ENCODE results near the gene ATOX1. TPM values are rescaled to one million over a fixed set of nuclear protein-coding genes. Genes with fewer than 3 reads are reported as not detected.

ATOX1 gene
- total RNA-seq, 2 experiments from 2014 or later: 58.2 to 92.5 TPM

GRCh38 chr5:151738125-151738848 lies 20.1 kb downstream of the ATOX1 start:
- BruUV-seq (replicated peaks): no TSS peak
- peaks cover 12% of the 10 kb centered on the region; the same call in 1 of the 2 replicates for H3K36me3 ChIP-seq (ENCODE audit: insufficient read depth, low read length)
- H3K4me3 ChIP-seq (ENCODE audit: low read depth, low read length, poor library complexity, severe bottlenecking): no peak overlapping the region
- H3K9me3 ChIP-seq (ENCODE audit: low read length): no peaks in the 10 kb centered on the region
- no peaks in the 10 kb centered on the region for H4K20me1 ChIP-seq (ENCODE audit: insufficient read depth, low read length)
- TF ChIP-seq EZH2phosphoT487 (IDR thresholded peaks at IDR 0.05; ENCODE audit: borderline replicate concordance, low read depth, low read length) (no peak), CTCF (conservative IDR thresholded peaks at IDR 0.05; ENCODE audit: low read length) (no peak)
- no peak overlapping the region for H3K27ac ChIP-seq (ENCODE audit: low read depth, low read length, poor library complexity, severe bottlenecking)
- no peak overlapping the region for H3K4me2 ChIP-seq (ENCODE audit: low read length)
- H3K79me2 ChIP-seq (ENCODE audit: insufficient read depth, low read depth, low read length): no peaks in the 10 kb centered on the region
- no peak overlapping the region for H2AFZ ChIP-seq (ENCODE audit: low read length)
- CTCF ChIA-PET (ENCODE audit: unreplicated experiment): interaction anchor here (1.3 kb wide), 1 partner anchor 80 kb away, joined by 3 read pairs; no protein-coding TSS in a partner anchor
- POLR2A ChIA-PET: interaction anchor here (0.6 to 0.8 kb wide), 4 partner anchors 10 to 907 kb away, joined by 3 to 4 read pairs (median 3); no protein-coding TSS in a partner anchor
- intact Hi-C loops (cut with micrococcal nuclease; ENCODE audit: unreplicated experiment): no loop called here
- DNase-seq (ENCODE audit: low spot score): no peak
- no peaks in the 10 kb centered on the region for H3K9me2 ChIP-seq (ENCODE audit: insufficient read depth, low read length)
- no peaks in the 10 kb centered on the region for H3K4me1 ChIP-seq (ENCODE audit: insufficient read depth, low read length, poor library complexity, severe bottlenecking)

- H3K4me1 ChIP-seq (ENCODE audit: insufficient read depth, low read length, poor library complexity, severe bottlenecking): no peaks in the 10 kb centered on the region
- CTCF ChIA-PET (ENCODE audit: unreplicated experiment): interaction anchor here (1.3 kb wide), 1 partner anchor 79 kb away, joined by 3 read pairs; no protein-coding TSS in a partner anchor
Measured at GRCh38 chr5:151737431-151737830, 21.0 kb downstream of the ATOX1 start.

More at GRCh38 chr5:151737431-151737830, 21.0 kb downstream of the ATOX1 start:
- no peaks in the 10 kb centered on the region for H3K9me2 ChIP-seq (ENCODE audit: insufficient read depth, low read length)
- H3K79me2 ChIP-seq (ENCODE audit: insufficient read depth, low read depth, low read length): no peaks in the 10 kb centered on the region
- H3K4me2 ChIP-seq (ENCODE audit: low read length): no peak overlapping the region
- H3K9me3 ChIP-seq (ENCODE audit: low read length): no peaks in the 10 kb centered on the region
- no peaks in the 10 kb centered on the region for H4K20me1 ChIP-seq (ENCODE audit: insufficient read depth, low read length)
- H2AFZ ChIP-seq (ENCODE audit: low read length): no peak overlapping the region
- H3K36me3 ChIP-seq (ENCODE audit: insufficient read depth, low read length): peaks cover 4% of the 10 kb centered on the region; the same call in 1 of the 2 replicates
- TF ChIP-seq EZH2phosphoT487 (IDR thresholded peaks at IDR 0.05; ENCODE audit: borderline replicate concordance, low read depth, low read length) (no peak), CTCF (conservative IDR thresholded peaks at IDR 0.05; ENCODE audit: low read length) (no peak)
- no TSS peak for BruUV-seq (replicated peaks)
- H3K27ac ChIP-seq (ENCODE audit: low read depth, low read length, poor library complexity, severe bottlenecking): no peak overlapping the region
- no peak overlapping the region for H3K4me3 ChIP-seq (ENCODE audit: low read depth, low read length, poor library complexity, severe bottlenecking)
- no peak for DNase-seq (ENCODE audit: low spot score)
- POLR2A ChIA-PET: interaction anchor here (0.6 kb wide), 1 partner anchor 906 kb away, joined by 3 read pairs; no protein-coding TSS in a partner anchor
- intact Hi-C loops (cut with micrococcal nuclease; ENCODE audit: unreplicated experiment): no loop called here

Measured in OCI-LY7 (cell line).